AG04450 (cell line): ENCODE data around the gene PCDH18. TPM values are rescaled to one million over a fixed set of nuclear protein-coding genes. Genes with fewer than 3 reads are reported as not detected.
"Not testable (repeated sequence)": the region's sequence is repeated elsewhere in the genome, so short reads cannot be mapped to it uniquely, and the experiment has no call there.

Source experiments
- CTCF ChIA-PET: fragments of 300-600, 350-600 bp; formaldehyde crosslinking; extraction: SDS; loops from one replicate; lab custom pipeline; 2022; ENCODE audit warnings: antibody characterized with exemption, inconsistent platforms; lab: Charles Lee
- POLR2A ChIA-PET: fragments of 350-600 bp; formaldehyde crosslinking; extraction: SDS; loops from one replicate; lab custom pipeline; 2021; ENCODE audit warnings: antibody characterized with exemption, inconsistent platforms; lab: Yijun Ruan, JAX
- DNase-seq: peaks from one replicate; pipeline ENCODE4 v3.0.0-alpha.2; 2011; ENCODE audit warnings: low read depth, low spot score
- H3K27ac ChIP-seq: one replicate; pipeline ENCODE4 v1.5.1; 2012; ENCODE audit warnings: low read depth, low read length, control low read depth
- H3K27me3 ChIP-seq: one replicate; pipeline ENCODE4 v1.6.0; 2012; ENCODE audit warnings: low read length; ENCODE audit not compliant: control insufficient read depth, insufficient read depth
- H3K4me3 ChIP-seq: 2 replicates; pipeline ENCODE4 v1.5.1; 2011; ENCODE audit warnings: mild to moderate bottlenecking, low read depth, low read length, control low read depth
- H3K9me3 ChIP-seq: 2 replicates; pipeline ENCODE4 v1.5.1; 2012; ENCODE audit warnings: low read length; ENCODE audit not compliant: control insufficient read depth, insufficient read depth
- polyA plus RNA-seq: library from polyadenylated mRNA; depleted of rRNA; stranded (reverse); fragments of >200 nt; gene quantifications from 2 replicates; pipeline ENCODE4 v1.2.3, GENCODE V29; 2011
- TF ChIP-seq, protein P1 (sequence below): IDR thresholded peaks from 2 replicates; pipeline ENCODE4 v1.5.1; 2011; ENCODE audit warnings: low read depth, low read length, control low read depth, inconsistent platforms

Gene PCDH18
- polyA plus RNA-seq, 1 experiment = 255 TPM

DNA sequence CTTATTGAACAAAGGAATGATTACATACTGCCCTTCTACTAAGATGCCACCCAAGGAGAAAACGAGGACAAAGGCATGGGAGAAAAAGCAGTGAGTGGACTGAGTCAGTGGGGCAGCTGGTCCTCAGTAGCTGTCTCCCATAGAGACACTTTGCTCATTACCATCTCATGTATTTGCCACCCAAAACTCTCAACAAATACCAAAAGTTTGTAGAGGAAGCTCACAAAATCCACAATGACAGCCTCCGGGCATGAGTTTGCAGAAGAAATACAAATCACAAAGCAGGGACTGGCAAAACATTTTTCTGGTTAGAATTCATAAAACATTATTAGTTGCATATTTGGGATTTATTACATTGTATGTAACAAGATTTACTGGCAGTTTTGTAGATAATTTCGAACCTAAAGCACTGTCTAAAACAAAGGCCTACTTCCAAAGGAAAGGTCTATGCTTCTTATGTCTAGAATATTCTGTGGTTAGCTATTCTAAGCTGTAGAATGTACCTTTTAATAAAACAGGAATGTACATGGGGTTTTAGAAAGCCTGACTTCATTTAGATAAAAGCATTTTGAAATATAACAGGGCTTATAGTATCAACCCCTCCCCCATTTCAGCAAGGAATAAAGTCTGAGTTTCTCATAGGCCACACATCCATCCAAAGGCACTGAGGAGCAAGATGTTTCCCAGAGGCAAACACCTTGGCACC, 17.7 kb downstream of the PCDH18 start:
- TF ChIP-seq, protein P1, sequence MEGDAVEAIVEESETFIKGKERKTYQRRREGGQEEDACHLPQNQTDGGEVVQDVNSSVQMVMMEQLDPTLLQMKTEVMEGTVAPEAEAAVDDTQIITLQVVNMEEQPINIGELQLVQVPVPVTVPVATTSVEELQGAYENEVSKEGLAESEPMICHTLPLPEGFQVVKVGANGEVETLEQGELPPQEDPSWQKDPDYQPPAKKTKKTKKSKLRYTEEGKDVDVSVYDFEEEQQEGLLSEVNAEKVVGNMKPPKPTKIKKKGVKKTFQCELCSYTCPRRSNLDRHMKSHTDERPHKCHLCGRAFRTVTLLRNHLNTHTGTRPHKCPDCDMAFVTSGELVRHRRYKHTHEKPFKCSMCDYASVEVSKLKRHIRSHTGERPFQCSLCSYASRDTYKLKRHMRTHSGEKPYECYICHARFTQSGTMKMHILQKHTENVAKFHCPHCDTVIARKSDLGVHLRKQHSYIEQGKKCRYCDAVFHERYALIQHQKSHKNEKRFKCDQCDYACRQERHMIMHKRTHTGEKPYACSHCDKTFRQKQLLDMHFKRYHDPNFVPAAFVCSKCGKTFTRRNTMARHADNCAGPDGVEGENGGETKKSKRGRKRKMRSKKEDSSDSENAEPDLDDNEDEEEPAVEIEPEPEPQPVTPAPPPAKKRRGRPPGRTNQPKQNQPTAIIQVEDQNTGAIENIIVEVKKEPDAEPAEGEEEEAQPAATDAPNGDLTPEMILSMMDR = no peak
- peaks cover 2% of the 10 kb centered on the region; the same call in 1 of the 2 replicates for H3K9me3 ChIP-seq
- no peak overlapping the region for H3K27ac ChIP-seq
- CTCF ChIA-PET = no interaction called here
- no peak for DNase-seq
- POLR2A ChIA-PET = no interaction called here
- no peaks in the 10 kb centered on the region for H3K27me3 ChIP-seq
- H3K4me3 ChIP-seq = no peak overlapping the region

DNA sequence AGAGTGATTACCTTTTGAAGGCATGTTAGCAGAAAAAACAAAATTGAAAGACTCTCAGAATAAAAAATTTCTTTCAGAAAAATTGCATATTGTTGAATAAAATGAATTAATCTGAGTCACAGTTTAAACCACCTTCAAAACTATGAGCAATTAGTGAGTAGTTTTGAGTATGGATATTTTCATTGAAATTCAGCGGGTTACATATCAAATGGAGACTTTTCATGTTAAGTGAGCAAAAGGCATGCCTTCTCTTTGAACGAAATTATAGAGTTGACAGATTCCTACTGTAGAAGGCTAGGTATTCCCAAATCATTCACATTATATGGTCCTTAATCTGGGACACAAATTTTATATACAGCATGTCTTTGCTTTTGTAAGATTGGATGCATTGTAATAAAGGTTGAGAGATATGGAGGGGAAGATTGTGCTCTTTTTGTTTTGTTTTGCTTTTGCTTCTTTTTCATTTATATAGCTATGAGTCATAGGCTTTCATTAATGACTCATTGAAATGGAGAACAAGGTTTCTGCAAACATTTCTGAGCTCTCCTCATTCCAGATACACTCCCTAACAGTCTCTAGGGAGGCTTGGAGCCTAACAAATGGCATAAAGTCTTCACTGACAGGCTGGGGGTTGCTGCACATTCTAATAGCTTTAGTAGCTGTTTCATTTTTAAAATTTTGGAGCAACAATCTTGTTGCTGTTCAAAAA, 21.6 kb downstream of the PCDH18 start:
- Histone ChIP-seq H3K9me3 (peaks cover 2% of the 10 kb centered on the region; the same call in 1 of the 2 replicates), H3K27me3 (no peaks in the 10 kb centered on the region), H3K4me3 (no peak overlapping the region), H3K27ac (no peak overlapping the region)
- POLR2A ChIA-PET = interaction anchor here (1.1 to 1.2 kb wide), 2 partner anchors 9 to 140 kb away, joined by 3 read pairs; no protein-coding TSS in a partner anchor
- TF ChIP-seq, protein P1 = no peak
- CTCF ChIA-PET = no interaction called here
- peak; percentile 74 for DNase-seq

DNA sequence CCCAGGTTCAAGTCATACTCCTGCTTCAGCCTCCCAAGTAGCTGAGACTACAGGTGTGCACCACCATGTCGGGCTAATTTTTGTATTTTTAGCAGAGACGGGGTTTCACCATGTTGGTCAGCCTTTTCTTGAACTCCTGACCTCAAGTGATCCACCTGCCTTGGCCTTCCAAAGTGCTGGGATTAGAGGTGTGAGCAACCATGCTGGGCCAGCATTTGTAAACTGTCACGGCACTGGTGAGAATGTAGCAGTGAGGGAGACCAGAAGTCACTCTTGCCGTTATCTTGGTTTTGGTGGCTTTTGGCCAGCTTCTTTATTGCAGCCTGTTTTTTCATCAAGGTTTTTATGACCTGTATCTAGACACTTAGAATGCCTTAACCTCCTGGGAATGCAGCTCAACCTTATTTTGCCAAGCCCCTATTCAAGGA, 22.4 kb downstream of the PCDH18 start:
- Histone ChIP-seq H3K27me3 (no peaks in the 10 kb centered on the region), H3K4me3 (no peak overlapping the region), H3K9me3 (peaks cover 2% of the 10 kb centered on the region; the same call in 1 of the 2 replicates), H3K27ac (no peak overlapping the region)
- TF ChIP-seq, protein P1 = no peak
- no peak for DNase-seq
- ChIA-PET CTCF (no interaction called here), POLR2A (no interaction called here)

DNA sequence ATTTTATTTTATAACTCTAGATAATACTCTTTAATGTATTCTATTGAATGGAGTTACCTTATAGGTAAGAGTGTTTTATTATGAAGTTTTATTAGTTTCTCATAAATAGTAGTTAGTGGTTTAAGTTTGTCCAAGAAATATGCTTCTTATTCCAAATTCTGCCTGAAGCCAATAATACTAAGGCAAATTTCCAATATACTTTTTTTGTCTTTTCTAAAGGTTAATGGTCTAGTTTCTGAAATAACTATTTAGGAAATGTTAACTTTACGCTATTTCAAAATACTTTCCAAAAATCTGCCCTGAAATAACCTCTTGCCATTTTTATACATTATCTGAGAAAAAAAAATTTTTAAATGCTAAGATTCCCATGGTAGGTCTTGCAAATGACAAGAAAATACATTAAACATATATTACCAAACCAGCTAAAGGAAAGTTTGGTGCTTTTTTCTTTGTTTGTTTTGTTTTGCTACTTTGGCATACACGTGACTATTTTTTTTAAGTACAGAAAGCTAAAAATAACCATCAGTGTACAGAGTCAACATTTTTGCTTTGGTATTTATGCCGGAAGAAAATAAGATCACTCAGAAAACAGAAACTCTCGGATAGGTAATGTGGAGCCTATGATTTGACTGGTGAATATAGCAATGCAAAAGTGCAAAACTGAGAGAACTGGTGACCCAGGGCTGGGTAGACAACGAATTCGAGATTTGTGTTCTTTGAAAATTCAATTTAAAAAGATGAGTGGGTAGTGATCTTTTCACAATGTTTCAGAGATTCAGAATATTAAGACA, 29.8 kb downstream of the PCDH18 start:
- no peaks in the 10 kb centered on the region for H3K27me3 ChIP-seq
- ChIA-PET CTCF (no interaction called here), POLR2A (no interaction called here)
- H3K27ac ChIP-seq = no peak overlapping the region
- TF ChIP-seq, protein P1 = no peak
- H3K4me3 ChIP-seq = no peak overlapping the region
- H3K9me3 ChIP-seq = no peaks in the 10 kb centered on the region
- DNase-seq = no peak

DNA sequence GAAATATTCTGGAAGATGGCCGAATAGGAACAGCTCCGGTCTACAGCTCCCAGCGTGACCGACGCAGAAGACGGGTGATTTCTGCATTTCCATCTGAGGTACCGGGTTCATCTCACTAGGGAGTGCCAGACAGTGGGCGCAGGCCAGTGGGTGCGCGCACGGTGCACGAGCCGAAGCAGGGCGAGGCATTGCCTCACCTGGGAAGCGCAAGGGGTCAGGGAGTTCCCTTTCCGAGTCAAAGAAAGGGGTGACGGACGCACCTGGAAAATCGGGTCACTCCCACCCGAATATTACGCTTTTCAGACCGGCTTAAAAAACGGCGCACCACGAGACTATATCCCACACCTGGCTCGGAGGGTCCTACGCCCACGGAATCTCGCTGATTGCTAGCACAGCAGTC, 36.0 kb downstream of the PCDH18 start:
- H3K4me3 ChIP-seq, DNase-seq, H3K27ac ChIP-seq, CTCF ChIA-PET, POLR2A ChIA-PET, H3K27me3 ChIP-seq, H3K9me3 ChIP-seq: not testable (repeated sequence)
